ENCODE measurements around the gene DUSP22.

Gene DUSP22

DNA sequence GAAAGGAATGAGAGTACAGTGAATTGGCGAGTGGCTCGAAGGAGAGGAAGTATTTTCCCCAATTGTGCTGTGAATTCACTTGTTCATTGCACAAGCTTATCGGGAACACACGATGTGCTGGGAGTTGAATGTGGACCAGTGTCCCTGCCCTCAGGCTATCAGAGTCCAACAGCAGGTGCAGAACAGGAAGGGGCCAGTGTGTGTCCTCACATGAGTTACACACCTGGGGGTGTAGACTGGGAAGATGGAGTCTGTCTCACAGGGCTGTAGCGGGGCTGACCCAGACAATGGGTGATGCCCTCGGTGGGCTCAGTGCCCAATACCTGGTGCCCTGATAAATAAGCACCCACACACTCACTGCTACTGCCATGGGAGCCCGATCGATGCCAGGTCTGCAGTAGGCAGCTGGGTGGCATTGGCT is 14.4 kb downstream of the DUSP22 start:
- H3K4me3 ChIP-seq (replicated peaks; ENCODE audit: low read depth, low read length) = no peak overlapping the region
- TF ChIP-seq CTCF (IDR thresholded peaks at IDR 0.05; ENCODE audit: low read depth, low read length, missing control alignments) = no peak
- no peak for DNase-seq (ENCODE audit: extremely low read depth, low read depth)

GRCh38 chr6:307065-307814 is 15.0 kb downstream of the DUSP22 start:
- TF ChIP-seq CTCF (IDR thresholded peaks at IDR 0.05; ENCODE audit: low read depth, low read length, missing control alignments) = no peak
- no peak for DNase-seq (ENCODE audit: extremely low read depth, low read depth)
- no peak overlapping the region for H3K4me3 ChIP-seq (replicated peaks; ENCODE audit: low read depth, low read length)

DNA sequence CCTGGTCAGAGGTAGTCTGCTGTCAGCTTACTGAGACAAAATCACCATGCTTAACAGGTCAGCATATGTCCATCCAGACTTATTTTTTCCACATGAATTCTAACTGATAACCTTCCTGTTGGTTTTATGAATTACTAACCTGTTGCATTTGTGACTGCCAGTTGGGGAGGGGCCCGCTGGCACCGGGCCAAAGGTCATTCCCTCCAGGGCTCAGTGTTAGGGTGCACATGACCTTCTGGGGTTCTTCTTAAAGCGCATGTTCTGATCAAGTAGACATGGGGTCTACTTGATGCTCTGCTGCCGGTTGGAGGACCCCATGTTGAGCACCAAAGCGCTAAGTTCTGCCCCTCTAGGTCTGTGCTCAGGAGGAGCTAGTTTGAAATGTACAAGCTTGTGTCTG is 15.6 kb downstream of the DUSP22 start:
- H3K4me3 ChIP-seq (replicated peaks; ENCODE audit: low read depth, low read length) = no peak overlapping the region
- no peak for DNase-seq (ENCODE audit: extremely low read depth, low read depth)
- no peak for TF ChIP-seq CTCF (IDR thresholded peaks at IDR 0.05; ENCODE audit: low read depth, low read length, missing control alignments)

GRCh38 chr6:308307-308706 is 16.0 kb downstream of the DUSP22 start:
- no peak for DNase-seq (ENCODE audit: extremely low read depth, low read depth)
- H3K4me3 ChIP-seq (replicated peaks; ENCODE audit: low read depth, low read length) = no peak overlapping the region
- no peak for TF ChIP-seq CTCF (IDR thresholded peaks at IDR 0.05; ENCODE audit: low read depth, low read length, missing control alignments)

- no peak overlapping the region for H3K4me3 ChIP-seq (replicated peaks; ENCODE audit: low read depth, low read length)
- TF ChIP-seq CTCF (IDR thresholded peaks at IDR 0.05; ENCODE audit: low read depth, low read length, missing control alignments) = no peak
- DNase-seq (ENCODE audit: extremely low read depth, low read depth) = no peak
Observed at GRCh38 chr6:308768-309167, 16.5 kb downstream of the DUSP22 start.

GRCh38 chr6:309947-310346 is 17.7 kb downstream of the DUSP22 start:
- no peak for DNase-seq (ENCODE audit: extremely low read depth, low read depth)
- H3K4me3 ChIP-seq (replicated peaks; ENCODE audit: low read depth, low read length) = no peak overlapping the region
- TF ChIP-seq CTCF (IDR thresholded peaks at IDR 0.05; ENCODE audit: low read depth, low read length, missing control alignments) = no peak

DNA sequence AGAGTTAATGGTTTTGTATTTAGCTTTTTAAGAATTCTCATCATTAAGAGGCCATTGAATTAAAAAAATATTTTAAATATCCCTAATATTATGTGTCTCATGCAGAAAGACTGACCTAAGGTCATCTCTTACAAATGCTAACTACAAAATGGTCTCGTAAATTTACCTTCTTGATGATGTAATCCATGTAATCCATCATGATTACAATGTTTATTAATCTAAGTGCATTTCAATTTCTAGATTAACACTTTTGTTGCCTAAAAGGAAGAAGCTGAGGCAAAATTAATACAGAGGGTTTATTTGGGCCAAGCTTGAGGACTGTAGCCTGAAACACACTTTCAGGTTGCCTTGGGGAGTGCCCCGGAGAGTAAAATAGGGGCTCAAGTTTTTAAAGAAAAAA is 18.4 kb downstream of the DUSP22 start:
- no peak for DNase-seq (ENCODE audit: extremely low read depth, low read depth)
- H3K4me3 ChIP-seq (replicated peaks; ENCODE audit: low read depth, low read length) = no peak overlapping the region
- no peak for TF ChIP-seq CTCF (IDR thresholded peaks at IDR 0.05; ENCODE audit: low read depth, low read length, missing control alignments)

Data from HFF-Myc (cell line).